Stimulated activated CD8-positive, alpha-beta memory T cell treated with anti-CD3 and anti-CD28 coated beads, Interleukin-2, amount 100 ng/mL, for 48 hours (primary cell): ENCODE results near the gene MEOX1.
"Not testable (repeated sequence)": the region's sequence is repeated elsewhere in the genome, so short reads cannot be mapped to it uniquely, and the experiment has no call there.

ENCODE experiments used
- DNase-seq, 2 donors: peaks; one replicate each; pipeline ENCODE4 v3.0.0-alpha.2; 2020; ENCODE audit warnings: low read depth in 2 of 2

Gene MEOX1

DNA sequence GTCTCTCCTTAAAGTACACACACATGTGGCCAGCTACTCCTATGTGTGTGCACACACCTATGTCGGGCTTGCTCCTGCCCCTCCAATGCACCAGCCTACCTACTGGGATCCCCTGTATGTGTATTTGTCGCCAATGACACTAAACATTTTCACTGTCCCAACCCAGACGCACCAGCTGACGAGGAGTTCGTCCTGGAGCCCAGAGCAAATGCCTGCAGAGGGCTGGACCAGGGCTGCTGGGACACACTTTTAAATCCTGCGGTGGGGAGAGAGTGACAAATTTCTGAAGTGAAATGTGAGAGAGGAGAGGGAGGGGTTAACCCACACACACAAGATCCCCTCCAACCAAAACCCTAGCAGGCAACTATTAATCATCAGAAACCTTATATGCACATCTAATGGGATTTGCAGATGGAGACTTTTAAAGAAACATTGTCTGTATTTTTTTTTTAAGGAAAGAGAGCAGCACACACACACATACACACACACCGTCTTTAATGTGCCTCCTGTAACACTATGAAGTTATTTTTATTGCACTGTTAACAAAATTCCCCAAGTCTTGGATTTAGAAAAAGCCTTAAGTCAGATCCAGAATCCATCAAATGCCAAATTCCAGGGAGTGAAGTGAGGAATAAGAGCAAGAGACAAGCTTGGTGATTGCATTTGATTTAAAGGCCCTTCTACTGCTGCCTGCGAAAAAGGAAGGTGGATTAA lies at the start of gene MEOX1:
TSS of gene MEOX1 (minus strand) at position 224 of the 714 bp plus-strand sequence. CDS start 388 bp downstream, outside the sequence.
- DNase-seq = peak in 1 of 2 donors; percentile 28

DNA sequence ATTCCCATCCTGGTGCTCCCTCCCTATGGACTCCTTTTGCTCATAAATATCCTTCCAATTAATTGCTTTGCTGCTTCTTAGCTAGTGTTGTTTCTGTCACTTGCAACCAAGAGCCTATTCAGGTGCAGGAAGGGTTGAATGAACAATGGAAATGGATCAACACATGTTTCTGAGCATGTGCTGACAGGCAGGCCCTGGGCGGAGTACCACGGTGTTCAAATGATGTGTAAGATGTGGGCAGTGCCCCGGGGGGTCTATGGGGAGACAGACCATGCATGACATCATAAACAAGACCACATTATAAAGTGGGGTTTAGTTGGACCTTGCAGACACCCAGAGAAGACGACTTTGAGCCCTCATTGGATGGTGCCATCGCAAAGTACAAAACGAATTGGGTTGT lies 48.4 kb upstream of the MEOX1 start:
- DNase-seq = no peak

DNA sequence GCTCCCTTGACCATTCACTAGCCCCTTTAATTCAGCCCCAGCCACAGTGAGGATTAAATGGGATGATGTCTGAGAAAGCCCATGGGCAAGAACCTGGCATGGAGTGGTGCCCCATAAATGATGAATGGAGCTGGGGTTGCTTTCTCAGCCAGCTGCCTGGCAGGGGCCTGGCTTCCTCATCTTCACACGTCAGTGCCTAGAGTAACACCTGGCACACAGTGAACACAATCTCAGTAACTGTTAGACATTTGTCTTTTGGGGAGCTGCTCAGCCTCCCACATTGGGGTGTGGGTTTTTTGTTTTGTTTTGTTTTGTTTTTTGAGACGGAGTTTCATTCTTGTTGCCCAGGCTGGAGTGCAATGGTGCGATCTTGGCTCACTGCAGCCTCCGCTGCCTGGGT lies 47.5 kb upstream of the MEOX1 start:
- DNase-seq = no peak

DNA sequence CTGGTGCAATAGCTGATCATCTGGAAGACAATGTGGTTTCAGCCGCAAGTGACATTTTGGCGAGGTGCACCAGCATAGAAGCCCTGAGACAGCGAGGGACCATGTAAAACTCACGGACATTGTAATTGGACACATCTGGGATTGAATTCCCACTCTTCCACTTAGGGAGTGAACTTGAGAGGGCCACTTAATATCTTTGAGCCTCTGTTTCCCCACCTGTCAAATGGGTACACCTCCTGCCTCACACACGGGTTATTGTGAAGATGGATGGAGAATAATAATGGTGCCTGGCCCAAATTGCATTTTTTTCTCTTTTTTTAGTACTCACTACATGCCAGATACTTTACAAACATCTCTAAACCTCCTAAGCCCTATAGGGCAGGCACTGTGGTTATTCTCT lies 45.5 kb upstream of the MEOX1 start:
- no peak for DNase-seq

DNA sequence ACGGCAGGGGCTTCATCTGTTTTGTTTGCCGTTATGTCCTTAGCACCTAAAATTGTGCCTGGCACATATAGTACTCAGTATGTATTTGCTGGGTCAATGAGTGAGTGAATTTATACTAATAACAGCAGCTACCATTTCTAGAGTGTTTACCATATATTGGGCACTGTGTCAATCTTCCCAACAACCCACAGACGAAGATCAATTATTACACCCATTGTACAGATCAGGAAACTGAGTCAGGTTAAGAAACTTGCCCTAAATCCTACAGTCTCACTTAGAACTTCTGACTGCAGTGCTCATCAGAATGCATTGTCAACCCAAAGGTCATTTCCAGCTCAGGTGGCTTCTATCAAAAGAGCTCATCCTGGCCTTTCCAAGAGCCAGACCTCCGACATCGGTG lies 44.5 kb upstream of the MEOX1 start:
- DNase-seq = no peak

DNA sequence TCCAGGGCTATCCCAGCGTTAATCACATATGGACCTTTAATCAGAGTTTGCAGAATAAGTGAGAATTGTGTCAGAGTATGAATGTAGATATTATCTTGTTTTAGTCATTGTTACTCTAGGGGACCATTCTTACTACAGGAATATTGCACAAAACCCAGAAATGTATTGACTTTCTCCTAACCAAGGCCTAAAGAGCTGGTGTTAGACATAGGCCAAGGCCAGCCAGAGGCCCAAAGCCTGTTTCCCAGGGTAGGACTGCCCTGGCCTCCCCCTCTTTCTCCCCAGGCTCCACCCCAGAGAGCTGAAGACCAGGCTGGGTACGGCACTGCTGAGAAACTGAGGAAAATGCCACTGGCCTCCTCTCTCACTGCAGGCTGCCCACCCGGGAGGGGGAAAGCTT lies 41.9 kb upstream of the MEOX1 start:
- no peak for DNase-seq

DNA sequence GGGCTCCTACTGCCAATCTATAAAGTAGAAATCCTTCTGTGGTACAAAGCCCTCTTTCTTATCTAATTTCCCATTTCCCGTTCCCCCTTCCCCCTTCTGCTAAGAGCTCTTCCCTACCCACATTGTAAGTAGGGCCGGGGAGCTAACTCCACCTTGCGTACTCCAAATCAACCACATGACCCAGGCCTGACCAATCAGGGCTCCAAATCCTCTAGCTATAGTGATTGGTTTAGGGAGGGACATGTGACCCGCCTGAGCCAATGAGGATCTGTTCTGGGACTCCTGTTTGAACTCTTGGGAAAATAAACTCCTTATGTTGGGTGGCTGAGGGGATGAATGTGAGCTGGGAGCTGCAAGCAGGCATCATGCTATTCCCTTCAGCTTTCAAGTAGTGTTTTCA lies 40.9 kb upstream of the MEOX1 start:
- DNase-seq = no peak

DNA sequence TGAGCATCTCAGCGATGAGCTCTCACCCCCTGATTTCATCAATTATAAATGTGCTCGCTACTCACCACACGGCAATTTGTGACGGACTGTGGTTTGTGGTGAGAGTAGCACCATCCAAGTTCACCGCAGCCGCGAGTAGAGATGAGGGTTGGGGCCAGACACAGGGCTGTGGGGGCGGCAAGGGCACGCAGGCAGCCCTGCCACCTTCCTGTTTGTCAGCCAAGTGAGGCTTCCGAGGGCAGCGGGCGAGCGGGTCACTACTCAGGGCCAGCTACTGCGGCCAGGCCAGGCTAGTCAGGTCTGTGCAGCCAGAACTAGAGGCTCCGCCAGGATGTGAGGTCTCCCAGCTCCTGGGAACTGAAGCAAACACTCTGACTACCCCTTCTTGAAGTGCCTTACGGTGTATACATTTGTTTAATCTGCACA lies 39.6 kb upstream of the MEOX1 start:
- DNase-seq = peak; percentile 48 to 57

DNA sequence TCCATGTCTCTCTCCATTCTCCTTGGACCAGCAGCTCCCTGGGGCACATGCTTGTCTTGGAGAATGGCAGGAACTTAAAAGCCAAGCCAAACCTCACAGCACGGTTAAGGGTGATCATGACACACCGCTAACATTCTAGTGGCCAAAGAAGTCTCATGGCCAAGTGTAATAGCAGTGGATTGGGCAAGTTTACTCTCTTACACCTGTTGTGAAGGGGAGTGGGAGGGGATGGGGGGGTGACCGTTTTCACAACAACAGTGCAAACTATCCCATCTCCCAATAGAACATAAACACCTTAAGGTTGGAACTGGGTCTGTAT lies 37.7 kb upstream of the MEOX1 start:
- DNase-seq = no peak

DNA sequence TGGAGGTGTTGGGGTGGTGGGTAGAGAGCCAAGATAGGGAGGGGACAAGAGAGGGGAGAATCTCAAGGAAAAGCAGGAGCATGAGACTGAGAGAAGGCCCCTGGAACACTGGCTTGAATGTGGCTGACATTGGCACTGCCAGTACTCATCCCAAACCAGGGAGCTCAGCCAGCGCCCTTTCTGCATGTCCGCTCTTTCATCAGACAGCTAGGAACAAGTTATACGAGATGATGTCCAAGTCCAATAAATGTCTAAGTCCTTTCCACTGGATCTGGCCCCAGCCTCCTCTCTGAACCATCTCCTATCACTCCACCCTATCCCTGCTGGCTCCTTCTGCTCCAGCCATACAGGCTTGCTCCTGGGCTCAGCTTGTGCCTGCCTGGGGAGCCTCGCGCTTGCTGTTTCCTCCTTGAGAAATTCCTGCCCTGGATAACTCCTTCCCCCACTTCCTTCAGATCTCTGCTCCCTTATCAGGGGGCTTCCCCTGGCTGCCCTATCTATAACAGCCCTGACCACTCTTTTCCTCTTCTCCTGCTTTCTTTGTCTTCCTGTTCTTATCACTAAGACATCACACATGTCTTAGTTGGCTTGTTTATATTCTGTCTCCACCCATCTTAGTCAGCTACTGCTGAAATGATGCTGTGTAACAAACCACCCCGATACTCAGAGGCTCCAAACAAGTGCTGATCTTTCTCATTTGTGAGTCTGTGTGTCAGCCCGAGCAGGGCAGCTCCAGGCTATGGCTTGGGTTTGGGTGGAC lies 37.1 kb upstream of the MEOX1 start:
- DNase-seq = no peak

DNA sequence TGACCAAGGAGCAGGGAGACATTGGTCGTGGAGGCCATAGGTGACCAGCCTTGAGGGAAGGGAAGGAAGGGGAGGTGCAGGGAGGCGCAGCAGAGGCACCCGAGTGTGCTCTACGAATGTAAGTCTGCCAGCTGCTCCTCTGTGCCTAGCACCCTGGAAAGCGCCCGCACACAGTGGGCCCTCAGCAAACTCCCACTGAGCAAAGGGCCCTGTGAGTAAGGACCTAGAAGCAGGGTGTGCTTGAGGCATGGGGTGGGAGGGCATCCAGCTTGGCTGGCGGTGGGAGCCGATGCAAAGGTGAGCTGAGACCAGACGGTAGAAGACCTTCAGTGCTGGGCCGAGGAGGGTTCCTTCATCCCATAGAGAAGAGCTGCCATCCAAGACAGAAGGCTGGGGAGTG lies 36.2 kb upstream of the MEOX1 start:
- DNase-seq = no peak

DNA sequence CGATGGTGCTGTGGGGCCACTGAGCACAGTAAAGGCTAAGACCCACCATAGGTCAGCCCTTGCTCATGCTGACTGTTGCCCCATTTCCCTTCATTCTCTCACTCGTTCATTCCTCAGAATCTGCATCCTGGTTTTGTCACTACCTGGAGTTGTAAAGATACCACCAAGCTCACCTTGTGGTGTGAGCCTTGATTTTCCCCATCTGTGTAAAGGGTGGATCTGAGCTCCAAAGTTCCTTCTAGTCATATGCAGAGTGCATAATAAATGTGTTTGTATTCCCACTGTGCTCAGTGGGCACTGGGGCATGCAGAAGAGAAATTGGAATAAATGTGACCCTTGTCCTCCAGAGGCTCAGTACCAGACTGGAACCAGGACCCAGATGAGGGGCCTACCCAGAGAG lies 35.2 kb upstream of the MEOX1 start:
- no peak for DNase-seq

DNA sequence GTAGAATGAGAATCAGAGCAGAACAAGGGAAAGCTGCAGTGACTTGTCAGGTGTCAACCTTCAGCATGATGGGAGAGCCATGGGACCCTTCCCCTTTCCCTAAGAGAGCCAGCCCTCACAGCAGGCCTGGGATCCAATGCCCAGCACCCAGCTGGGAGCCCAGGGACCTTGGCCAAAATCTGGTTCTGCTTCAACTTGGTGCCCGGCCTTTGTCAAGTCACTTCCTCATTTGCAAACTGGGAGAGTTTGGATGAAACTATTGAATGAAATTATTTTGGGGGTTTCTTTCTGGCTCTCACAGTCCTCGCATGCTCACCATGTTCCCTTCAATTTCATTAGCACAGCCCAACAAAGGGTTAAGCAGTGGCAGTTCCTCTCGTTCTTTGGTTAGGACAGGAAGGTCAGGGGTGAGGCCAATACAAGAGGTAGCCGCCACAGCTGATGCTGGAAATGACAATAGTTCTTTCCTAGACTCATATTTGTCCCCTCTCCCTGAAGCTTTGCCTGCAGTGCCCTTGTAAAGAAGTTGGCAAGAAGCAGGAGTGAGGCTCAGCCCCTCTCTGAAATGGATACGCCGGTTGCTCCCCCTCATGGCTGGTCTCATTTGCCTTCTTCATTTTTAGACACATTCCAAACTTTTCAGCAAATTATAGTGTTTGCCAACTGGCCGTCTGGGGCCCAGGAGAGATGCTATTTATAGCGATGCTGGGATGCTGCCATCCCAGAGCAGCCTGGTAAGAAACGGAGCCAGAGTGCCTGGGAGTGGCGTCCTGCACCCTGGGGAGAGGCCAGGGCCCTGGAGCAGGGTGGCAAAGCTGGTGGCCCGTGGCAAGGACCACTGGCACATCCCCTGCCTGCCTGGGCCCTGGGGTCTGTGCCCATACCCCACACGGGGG lies 34.5 kb upstream of the MEOX1 start:
- no peak for DNase-seq

DNA sequence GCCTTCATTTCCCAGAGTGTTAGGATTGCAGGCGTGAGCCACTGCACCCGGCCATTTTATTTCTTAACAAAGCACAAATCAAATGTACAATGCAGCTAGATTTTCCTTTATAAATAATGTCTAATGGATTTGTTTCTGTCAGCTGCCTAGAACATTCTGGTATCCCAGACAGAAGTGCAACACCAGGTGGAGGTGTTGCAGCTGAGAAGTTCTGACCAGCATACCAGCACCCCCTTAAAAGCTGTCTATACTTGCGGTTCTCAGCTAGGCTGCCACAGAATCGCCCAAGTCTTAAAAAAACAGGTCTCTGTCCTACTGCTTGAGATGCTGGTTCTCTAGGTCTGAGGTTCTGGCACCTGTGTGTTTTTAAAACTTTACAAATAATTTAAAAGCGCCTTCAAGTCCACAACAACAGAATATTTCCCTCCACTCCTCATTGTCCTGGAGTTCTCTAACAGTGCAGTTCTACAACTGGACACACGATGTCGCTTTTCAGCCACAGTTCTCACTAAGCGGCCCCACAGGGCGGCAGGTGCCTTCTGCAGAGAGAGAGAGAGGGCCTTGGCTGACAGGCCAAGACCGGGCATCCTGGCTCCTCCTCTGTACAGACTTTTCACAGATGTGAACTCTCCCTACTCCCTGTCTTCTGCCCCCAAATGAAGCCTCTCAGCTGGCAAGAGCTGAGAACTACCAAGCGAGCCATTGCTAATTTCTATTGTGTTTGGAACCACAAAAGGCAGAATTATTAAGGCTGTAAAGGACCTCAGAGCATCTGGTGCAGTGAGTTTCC lies 32.6 kb upstream of the MEOX1 start:
- peak; percentile 47 to 57 for DNase-seq

DNA sequence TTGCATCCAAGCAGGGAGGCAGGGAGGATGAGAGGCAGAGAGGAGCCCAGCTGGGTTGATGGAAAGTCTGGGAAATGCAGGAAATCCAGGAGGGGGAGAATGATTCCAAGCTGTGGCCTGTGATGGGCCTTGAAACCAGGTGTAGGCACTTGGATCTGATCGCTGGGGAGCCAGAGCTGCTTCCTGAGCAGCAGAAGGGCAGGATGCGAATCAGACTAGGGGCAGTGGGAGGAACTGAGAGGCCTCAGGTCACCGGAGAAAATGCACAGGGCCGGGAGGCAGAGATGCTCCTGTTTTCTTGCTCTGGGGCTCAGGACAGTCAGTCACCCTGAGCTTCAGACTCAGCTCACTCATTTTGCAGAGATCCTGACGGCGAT lies 29.6 kb upstream of the MEOX1 start:
- no peak for DNase-seq

DNA sequence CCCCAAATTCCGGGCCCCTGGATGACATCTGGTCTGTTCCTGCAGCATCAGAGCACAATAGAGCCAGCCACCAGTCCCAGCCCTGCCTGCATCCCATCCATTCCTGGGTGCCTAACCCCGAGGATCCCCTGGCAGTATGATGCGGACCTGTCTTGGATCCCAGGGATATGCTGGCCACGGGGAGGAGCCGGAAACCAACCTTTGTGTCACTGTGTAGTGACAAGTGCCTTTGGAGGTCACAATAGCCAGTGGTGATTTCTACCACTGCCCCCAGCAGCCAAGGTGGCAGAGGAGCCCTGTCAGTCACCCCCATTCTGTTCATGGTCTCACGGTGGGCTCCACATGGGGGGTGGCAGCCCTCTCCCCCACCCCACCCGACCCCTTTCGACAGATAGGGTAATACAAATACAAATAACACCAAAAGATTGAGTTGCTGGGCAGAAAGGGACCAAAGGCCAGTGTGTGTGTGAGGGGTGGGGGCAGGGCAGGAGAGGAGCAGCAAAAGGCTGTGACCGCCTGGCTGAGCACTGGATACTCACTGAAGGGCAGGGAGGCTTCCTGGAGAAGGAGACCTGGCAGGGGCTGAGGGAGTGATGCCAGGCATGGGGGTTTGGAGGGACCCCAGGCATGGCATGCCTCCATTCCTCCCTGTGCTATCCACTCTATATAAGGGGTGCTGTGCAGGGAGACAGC lies 29.0 kb upstream of the MEOX1 start:
- no peak for DNase-seq

DNA sequence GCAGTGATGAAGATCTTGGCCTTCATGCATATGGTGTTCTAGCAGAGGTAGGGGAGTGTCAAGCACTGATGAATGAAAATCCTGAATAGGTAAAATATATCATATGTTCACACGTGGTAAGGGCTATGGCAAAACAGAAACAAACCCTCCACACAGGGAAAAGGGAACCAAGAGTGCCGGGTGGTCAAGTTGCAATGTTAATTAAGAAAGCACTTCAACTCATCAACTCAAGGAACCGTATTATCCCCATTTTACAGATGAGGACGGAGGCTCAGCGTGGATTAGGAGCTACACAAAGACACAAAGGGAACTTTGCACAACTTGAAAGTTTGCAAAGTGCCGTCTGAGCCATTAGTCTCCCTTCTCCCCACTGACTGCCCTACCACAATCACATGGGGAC lies 28.1 kb upstream of the MEOX1 start:
- DNase-seq = no peak

DNA sequence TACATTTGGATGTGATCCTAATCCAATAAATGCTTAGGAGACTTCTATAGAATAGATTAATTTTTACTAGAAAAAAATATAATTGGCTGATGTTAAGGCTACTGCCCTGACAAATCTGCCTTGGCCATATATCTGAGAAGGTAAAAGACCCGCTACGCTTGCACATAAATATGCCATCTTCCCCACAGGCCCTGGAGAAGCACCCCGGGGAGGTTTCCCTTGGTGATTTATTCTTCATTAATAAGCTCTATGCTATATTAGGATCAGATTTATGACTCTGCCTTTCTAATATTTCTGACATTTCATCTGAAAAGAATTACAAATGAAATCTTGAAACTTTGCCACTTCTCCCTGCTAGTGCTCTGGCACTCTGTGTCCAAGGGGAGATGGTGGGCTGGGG lies 27.4 kb upstream of the MEOX1 start:
- no peak for DNase-seq

DNA sequence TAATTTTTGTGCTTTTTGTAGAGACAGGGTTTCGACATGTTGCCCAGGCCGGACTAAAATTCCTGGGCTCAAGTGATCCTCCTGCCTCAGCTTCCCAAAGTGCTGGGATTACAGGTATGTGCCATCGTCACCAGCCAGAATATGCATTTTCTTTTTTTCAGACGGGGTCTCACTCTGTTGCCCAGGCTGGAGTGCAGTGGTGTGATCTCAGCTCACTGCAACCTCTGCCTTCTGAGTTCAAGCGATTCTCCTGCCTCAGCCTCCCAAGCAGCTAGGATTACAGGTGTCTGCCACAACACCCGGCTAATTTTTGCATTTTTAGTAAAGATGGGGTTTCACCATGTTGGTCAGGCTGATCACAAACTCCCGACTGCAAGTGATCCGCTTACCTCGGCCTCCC lies 25.2 kb upstream of the MEOX1 start:
- not testable (repeated sequence) for DNase-seq

DNA sequence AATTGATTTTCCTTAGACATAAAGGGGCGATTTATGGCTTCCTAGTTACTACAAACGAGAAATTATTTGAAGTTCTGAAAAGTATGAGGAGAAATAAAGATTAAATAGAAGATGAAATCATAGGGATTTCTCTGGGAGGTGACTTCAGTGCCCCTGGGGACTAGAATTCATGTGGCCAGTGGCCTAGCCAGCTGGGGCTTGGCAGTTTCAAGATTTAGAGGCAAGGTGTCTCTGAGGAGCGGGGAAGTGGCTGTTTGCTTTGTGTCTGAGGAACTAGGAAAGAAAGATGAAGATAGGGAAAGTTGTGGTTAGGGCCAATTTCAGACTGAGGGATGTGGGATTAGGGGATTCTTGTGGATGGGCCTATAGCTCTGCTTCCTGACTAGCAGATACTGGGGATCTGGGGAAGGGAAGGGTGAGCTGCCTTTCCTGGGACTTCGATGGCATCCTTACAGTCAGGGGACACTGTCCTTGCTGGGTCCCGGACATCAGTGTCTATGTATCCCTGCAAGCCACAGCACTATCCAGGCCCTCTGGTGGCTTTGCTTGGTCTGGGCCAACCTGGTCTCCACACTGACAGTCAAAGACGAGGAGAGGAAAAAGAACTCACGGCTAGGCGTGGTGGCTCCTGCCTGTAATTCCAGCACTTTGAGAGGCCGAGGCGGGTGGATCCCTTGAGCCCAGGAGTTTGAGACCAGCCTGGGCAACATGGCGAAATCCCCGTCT lies 22.4 kb upstream of the MEOX1 start:
- DNase-seq = no peak

DNA sequence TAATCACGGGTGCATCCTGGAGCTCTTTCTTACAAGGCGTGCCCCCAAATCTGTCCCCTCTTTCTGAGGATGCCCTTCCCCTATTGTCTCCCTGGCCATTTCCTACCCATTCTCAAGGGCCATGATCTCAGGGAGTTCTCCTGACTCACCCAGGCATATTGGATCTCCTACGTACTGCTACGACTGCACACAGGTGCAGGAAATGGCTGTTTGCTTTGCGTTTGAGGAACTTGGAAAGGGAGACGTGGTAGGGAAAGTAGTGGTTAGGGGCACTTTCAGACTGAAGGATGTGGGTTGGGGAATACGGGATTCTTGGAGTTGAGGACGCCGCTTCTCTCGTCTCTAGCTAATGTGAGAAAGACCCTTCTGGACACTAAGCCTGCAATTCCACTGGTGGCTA lies 18.7 kb upstream of the MEOX1 start:
- DNase-seq = no peak
